ENCODE data around the gene GJB1. TPM values are rescaled to one million over a fixed set of nuclear protein-coding genes. Genes with fewer than 3 reads are reported as not detected.
A peak's percentile ranks its signal among the peaks of the same experiment; 100 is the strongest.

The GJB1 gene
- total RNA-seq, 4 donors from 2014 or later = 2.5 to 98.4 (median 65.5) TPM

GRCh38 chrX:71184803-71185495 lies 38.1 kb upstream of the GJB1 start:
- Histone ChIP-seq H3K4me3 (no peak overlapping the region), H3K27me3 (no peaks in the 10 kb centered on the region), H3K27ac (no peak overlapping the region), H3K36me3 (no peaks in the 10 kb centered on the region), H3K9me3 (no peaks in the 10 kb centered on the region), H3K4me1 (no peaks in the 10 kb centered on the region)
- no peak for TF ChIP-seq POLR2A (IDR thresholded peaks at IDR 0.05)
- no peak for TF ChIP-seq CTCF (IDR thresholded peaks at IDR 0.05)
- no peak for DNase-seq

GRCh38 chrX:71191248-71191647 lies 31.8 kb upstream of the GJB1 start:
- no peak for DNase-seq
- Histone ChIP-seq H3K9me3 (no peaks in the 10 kb centered on the region), H3K4me1 (no peaks in the 10 kb centered on the region), H3K27ac (no peak overlapping the region), H3K36me3 (no peaks in the 10 kb centered on the region), H3K4me3 (no peak overlapping the region), H3K27me3 (no peaks in the 10 kb centered on the region)
- TF ChIP-seq POLR2A (IDR thresholded peaks at IDR 0.05) (no peak), CTCF (IDR thresholded peaks at IDR 0.05) (no peak)

GRCh38 chrX:71195964-71196649 lies 26.9 kb upstream of the GJB1 start:
- no peaks in the 10 kb centered on the region for H3K36me3 ChIP-seq
- H3K4me3 ChIP-seq = peak overlapping the region in 2 of 4 donors; percentile 22 to 38
- no peak for DNase-seq
- no peaks in the 10 kb centered on the region for H3K4me1 ChIP-seq
- no peaks in the 10 kb centered on the region for H3K9me3 ChIP-seq
- H3K27ac ChIP-seq = peak overlapping the region in 3 of 4 donors; percentile 5 to 61 (median 40)
- TF ChIP-seq POLR2A (IDR thresholded peaks at IDR 0.05) (no peak), CTCF (IDR thresholded peaks at IDR 0.05) (no peak)
- H3K27me3 ChIP-seq = no peaks in the 10 kb centered on the region

GRCh38 chrX:71198066-71198465 lies 25.0 kb upstream of the GJB1 start:
- Histone ChIP-seq H3K4me3 (peak overlapping the region; percentile 25 to 41 (median 38)), H3K9me3 (no peaks in the 10 kb centered on the region)

More at GRCh38 chrX:71198066-71198465, 25.0 kb upstream of the GJB1 start:
- Histone ChIP-seq H3K4me1 (no peaks in the 10 kb centered on the region), H3K27me3 (no peaks in the 10 kb centered on the region), H3K36me3 (no peaks in the 10 kb centered on the region), H3K27ac (peak overlapping the region in 3 of 4 donors; percentile 43 to 59 (median 46))
- peak in 1 of 3 donors; percentile 44 for DNase-seq
- no peak for TF ChIP-seq CTCF (IDR thresholded peaks at IDR 0.05)
- no peak for TF ChIP-seq POLR2A (IDR thresholded peaks at IDR 0.05)
